ENCODE results near the gene FAM236D.
"Not testable (repeated sequence)": the region's sequence is repeated elsewhere in the genome, so short reads cannot be mapped to it uniquely, and the experiment has no call there.

DNA sequence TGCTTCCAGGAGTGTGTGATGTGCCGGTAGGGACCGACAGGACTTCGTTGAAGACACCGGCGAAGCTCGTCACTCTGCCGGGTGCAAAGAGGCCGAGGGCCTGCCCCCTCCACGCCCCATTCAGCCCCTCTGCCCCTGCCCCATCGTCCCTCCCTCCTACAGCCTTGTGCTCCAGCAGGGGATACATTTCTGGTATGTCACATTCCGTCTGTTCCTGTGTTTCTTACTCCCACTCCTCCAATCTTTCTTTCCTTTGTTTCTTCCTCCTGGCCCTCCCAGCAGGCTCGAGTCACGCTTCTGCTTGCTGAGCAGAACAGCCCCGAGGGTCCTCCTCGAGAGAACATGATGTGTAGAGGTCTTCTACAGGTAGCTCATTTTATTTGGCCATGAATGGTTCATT, 25.4 kb downstream of the FAM236D start, which contains the start of gene FAM236B:
- TF ChIP-seq, protein P1, sequence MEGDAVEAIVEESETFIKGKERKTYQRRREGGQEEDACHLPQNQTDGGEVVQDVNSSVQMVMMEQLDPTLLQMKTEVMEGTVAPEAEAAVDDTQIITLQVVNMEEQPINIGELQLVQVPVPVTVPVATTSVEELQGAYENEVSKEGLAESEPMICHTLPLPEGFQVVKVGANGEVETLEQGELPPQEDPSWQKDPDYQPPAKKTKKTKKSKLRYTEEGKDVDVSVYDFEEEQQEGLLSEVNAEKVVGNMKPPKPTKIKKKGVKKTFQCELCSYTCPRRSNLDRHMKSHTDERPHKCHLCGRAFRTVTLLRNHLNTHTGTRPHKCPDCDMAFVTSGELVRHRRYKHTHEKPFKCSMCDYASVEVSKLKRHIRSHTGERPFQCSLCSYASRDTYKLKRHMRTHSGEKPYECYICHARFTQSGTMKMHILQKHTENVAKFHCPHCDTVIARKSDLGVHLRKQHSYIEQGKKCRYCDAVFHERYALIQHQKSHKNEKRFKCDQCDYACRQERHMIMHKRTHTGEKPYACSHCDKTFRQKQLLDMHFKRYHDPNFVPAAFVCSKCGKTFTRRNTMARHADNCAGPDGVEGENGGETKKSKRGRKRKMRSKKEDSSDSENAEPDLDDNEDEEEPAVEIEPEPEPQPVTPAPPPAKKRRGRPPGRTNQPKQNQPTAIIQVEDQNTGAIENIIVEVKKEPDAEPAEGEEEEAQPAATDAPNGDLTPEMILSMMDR (IDR thresholded peaks at IDR 0.05; ENCODE audit: low read length): not testable (repeated sequence)
- not testable (repeated sequence) for TF ChIP-seq EZH2phosphoT487 (IDR thresholded peaks at IDR 0.05; ENCODE audit: low read length)

Data from MM.1S (cell line).